ENCODE measurements around the gene PSMB7. TPM values are rescaled to one million over a fixed set of nuclear protein-coding genes. Genes with fewer than 3 reads are reported as not detected.

Gene PSMB7
- polyA plus RNA-seq, 1 of the 3 experiments (the other 2 are of a cell fraction), result 357 TPM

GRCh38 chr9:124390794-124391658 lies 24.2 kb downstream of the PSMB7 start:
- Histone ChIP-seq H3K27me3 (ENCODE audit: insufficient read depth) (no peaks in the 10 kb centered on the region), H3F3A (replicated peaks; ENCODE audit: insufficient read depth) (peaks cover 41% of the 10 kb centered on the region), H3K9me3 (no peaks in the 10 kb centered on the region), H3K27ac (ENCODE audit: low read depth in 2 of 2, low read length in 1 of 2) (peak overlapping the region; percentile 50 to 90; a peak in 3 of 4 replicates), H3K4me1 (ENCODE audit: control insufficient read depth in 1 of 2, insufficient read depth in 2 of 2, low read depth in 1 of 2, low read length in 1 of 2) (peaks cover 46 to 51% of the 10 kb centered on the region in 2 experiments), H4K20me1 (ENCODE audit: insufficient read depth) (peaks cover 73% of the 10 kb centered on the region), H2AFZ (ENCODE audit: low read depth) (no peak overlapping the region), H3K4me2 (peak overlapping the region; percentile 72; the same call in 1 of the 2 replicates), H3K79me2 (ENCODE audit: insufficient read depth) (peaks cover 88% of the 10 kb centered on the region), H3K9ac (no peak overlapping the region), H3K4me3 (ENCODE audit: low read depth in 2 of 2, low read length in 1 of 2) (no peak overlapping the region), H3K36me3 (replicated peaks in 1 of 2; ENCODE audit: control insufficient read depth in 1 of 2, insufficient read depth in 2 of 2, low read length in 1 of 2) (peaks cover 0 to 4% of the 10 kb centered on the region in 2 experiments), H3K9me2 (no peaks in the 10 kb centered on the region)
- no peak for TF ChIP-seq GATA2 (CRISPR knock-in tag; IDR thresholded peaks at IDR 0.05)
- no peak for TF ChIP-seq ELF1 (IDR thresholded peaks at IDR 0.05)
- no peak for TF ChIP-seq NFIC (IDR thresholded peaks at IDR 0.05; ENCODE audit: borderline replicate concordance)
- no peak for TF ChIP-seq FOSL2 (IDR thresholded peaks at IDR 0.05; ENCODE audit: borderline replicate concordance, low read depth)
- TF ChIP-seq TAF1 (IDR thresholded peaks at IDR 0.05; ENCODE audit: borderline replicate concordance, low read depth, low read length), result no peak
- TF ChIP-seq MAX (IDR thresholded peaks at IDR 0.05; ENCODE audit: low read depth), result no peak
- TF ChIP-seq, protein P1, sequence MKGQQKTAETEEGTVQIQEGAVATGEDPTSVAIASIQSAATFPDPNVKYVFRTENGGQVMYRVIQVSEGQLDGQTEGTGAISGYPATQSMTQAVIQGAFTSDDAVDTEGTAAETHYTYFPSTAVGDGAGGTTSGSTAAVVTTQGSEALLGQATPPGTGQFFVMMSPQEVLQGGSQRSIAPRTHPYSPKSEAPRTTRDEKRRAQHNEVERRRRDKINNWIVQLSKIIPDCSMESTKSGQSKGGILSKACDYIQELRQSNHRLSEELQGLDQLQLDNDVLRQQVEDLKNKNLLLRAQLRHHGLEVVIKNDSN (IDR thresholded peaks at IDR 0.05; ENCODE audit: borderline replicate concordance, low read depth), result no peak
- no peak for TF ChIP-seq JUND (IDR thresholded peaks at IDR 0.05)
- no peak for TF ChIP-seq NRF1 (IDR thresholded peaks at IDR 0.05; ENCODE audit: low read depth, low read length)
- no peak for TF ChIP-seq REST (IDR thresholded peaks at IDR 0.05; ENCODE audit: low read depth, low read length)
- no peak for TF ChIP-seq USF2 (IDR thresholded peaks at IDR 0.05; ENCODE audit: borderline replicate concordance, low read depth, low read length)
- TF ChIP-seq RFX5 (IDR thresholded peaks at IDR 0.05; ENCODE audit: low read length), result no peak
- TF ChIP-seq MXI1 (IDR thresholded peaks at IDR 0.05; ENCODE audit: low read depth, low read length), result no peak
- TF ChIP-seq RCOR1 (IDR thresholded peaks at IDR 0.05; ENCODE audit: low read length), result no peak
- TF ChIP-seq SMC3 (IDR thresholded peaks at IDR 0.05; ENCODE audit: low read depth, low read length), result no peak
- no peak for TF ChIP-seq FOXM1 (IDR thresholded peaks at IDR 0.05; ENCODE audit: low read depth)
- peak; percentile 69 for TF ChIP-seq TCF12 (IDR thresholded peaks at IDR 0.05)
- TF ChIP-seq MEF2A (IDR thresholded peaks at IDR 0.05; ENCODE audit: borderline replicate concordance, low read depth), result no peak
- TF ChIP-seq YY1 (IDR thresholded peaks at IDR 0.05; ENCODE audit: low read depth), result no peak
- TF ChIP-seq EP300 (IDR thresholded peaks at IDR 0.05; ENCODE audit: borderline replicate concordance in 1 of 2, low read depth in 1 of 2, low read length in 1 of 2), result peak in 1 of 2 experiments; percentile 23; a peak in 1 of 4 replicates
- TF ChIP-seq, protein P2, sequence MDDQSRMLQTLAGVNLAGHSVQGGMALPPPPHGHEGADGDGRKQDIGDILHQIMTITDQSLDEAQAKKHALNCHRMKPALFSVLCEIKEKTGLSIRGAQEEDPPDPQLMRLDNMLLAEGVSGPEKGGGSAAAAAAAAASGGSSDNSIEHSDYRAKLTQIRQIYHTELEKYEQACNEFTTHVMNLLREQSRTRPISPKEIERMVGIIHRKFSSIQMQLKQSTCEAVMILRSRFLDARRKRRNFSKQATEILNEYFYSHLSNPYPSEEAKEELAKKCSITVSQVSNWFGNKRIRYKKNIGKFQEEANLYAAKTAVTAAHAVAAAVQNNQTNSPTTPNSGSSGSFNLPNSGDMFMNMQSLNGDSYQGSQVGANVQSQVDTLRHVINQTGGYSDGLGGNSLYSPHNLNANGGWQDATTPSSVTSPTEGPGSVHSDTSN (IDR thresholded peaks at IDR 0.05), result peak; percentile 42
- TF ChIP-seq RAD21 (IDR thresholded peaks at IDR 0.05; ENCODE audit: low read length), result no peak
- WGBS (ENCODE audit: low lambda C conversion rate), result 47% methylated on average over 9 of the region's 9 CpGs
- DNase-seq, result no peak
- POLR2A ChIA-PET, result interaction anchor here (0.6 kb wide), 1 partner anchor 42 kb away, joined by 4 read pairs; no protein-coding TSS in a partner anchor
- CTCF ChIA-PET, result interaction anchor here (0.9 to 10.0 kb wide), 9 partner anchors 11 to 265 kb away, joined by 3 to 87 read pairs (median 11); no protein-coding TSS in a partner anchor
